Uterus (tissue), 2 donors: Measurements from ENCODE around the gene NDEL1.

Source experiments
- CTCF ChIP-seq, 4 experiments: fragments of 200-600 bp in 2 of 4; fragments of 450-650 bp in 2 of 4; sonication (generic) in 2 of 4; IDR thresholded peaks; one replicate each; pipeline ENCODE4 v1.5.1; 2016 to 2019; ENCODE audit warnings: antibody characterized with exemption in 4 of 4, mild to moderate bottlenecking in 2 of 4, moderate library complexity in 1 of 4
- POLR2A ChIP-seq, 2 donors: fragments of 450-650 bp; IDR thresholded peaks; one replicate each; pipeline ENCODE4 v1.6.1; 2016; ENCODE audit warnings: antibody characterized with exemption in 2 of 2, mild to moderate bottlenecking in 1 of 2, moderate library complexity in 1 of 2

DNA sequence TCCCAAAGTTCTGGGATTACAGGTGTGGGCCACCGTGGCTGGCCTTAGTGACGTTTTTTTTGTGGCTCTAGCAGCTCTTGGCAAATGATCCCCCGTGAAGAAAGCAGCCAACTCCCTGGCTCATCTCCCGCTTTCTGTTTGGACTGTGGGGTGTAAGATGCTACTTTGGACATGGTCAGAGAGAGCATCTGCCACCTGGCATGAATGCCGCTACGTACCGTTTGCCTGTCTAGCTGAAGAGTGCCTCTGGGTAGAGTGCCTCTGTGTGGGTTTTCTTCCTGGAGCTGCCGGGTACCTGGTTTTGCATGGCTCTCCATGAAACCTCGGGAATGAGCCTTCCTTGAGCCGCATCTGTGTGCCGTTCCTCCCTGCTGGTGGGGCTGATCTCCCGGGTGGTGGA, 34.3 kb downstream of the NDEL1 start:
- no peak for TF ChIP-seq CTCF (IDR thresholded peaks at IDR 0.05)
- no peak for TF ChIP-seq POLR2A (IDR thresholded peaks at IDR 0.05)
